DOHH2 (cell line): ENCODE measurements around the gene CYP1A2.

ENCODE experiments used
- H3F3A ChIP-seq: fragments of 200-600 bp; sonication (generic), shearing (Covaris generic); 2 replicates; pipeline ENCODE4 v1.6.0; 2016; ENCODE audit warnings: antibody characterized with exemption, mild to moderate bottlenecking; ENCODE audit not compliant: control insufficient read depth, insufficient read depth
- H3K27ac ChIP-seq: fragments of 200-600 bp; sonication (generic); 2 replicates; pipeline ENCODE4 v1.5.1; 2014; ENCODE audit warnings: low read depth, mild to moderate bottlenecking, low read length, moderate library complexity
- H3K27me3 ChIP-seq: fragments of 200-600 bp; sonication (generic); 2 replicates; pipeline ENCODE4 v1.6.1; 2014; ENCODE audit warnings: mild to moderate bottlenecking, low read length, mixed read lengths; ENCODE audit not compliant: control insufficient read depth
- H3K36me3 ChIP-seq: fragments of 200-600 bp; sonication (generic); 2 replicates; pipeline ENCODE4 v1.6.1; 2014; ENCODE audit warnings: mild to moderate bottlenecking, low read length, moderate library complexity, mixed read lengths; ENCODE audit not compliant: control insufficient read depth
- H3K4me1 ChIP-seq: fragments of 200-600 bp; sonication (generic); 2 replicates; pipeline ENCODE4 v1.6.1; 2014; ENCODE audit warnings: mild to moderate bottlenecking, low read length, mixed read lengths; ENCODE audit not compliant: control insufficient read depth
- H3K4me2 ChIP-seq: fragments of 200-600 bp; sonication (generic); 2 replicates; pipeline ENCODE4 v1.6.0; 2014; ENCODE audit warnings: mild to moderate bottlenecking, low read length, moderate library complexity
- H3K4me3 ChIP-seq: fragments of 200-600 bp; sonication (generic); 2 replicates; pipeline ENCODE4 v1.5.1; 2014; ENCODE audit warnings: mild to moderate bottlenecking, low read length, mixed read lengths
- H3K79me2 ChIP-seq: fragments of 200-600 bp; sonication (generic); 2 replicates; pipeline ENCODE4 v1.6.1; 2014; ENCODE audit warnings: mild to moderate bottlenecking, low read length, mixed read lengths; ENCODE audit not compliant: control insufficient read depth
- H3K9me2 ChIP-seq: fragments of 200-600 bp; sonication (generic); replicated peaks from 2 replicates; pipeline ENCODE4 v1.6.1; 2014; ENCODE audit warnings: mild to moderate bottlenecking, low read length, mixed read lengths; ENCODE audit not compliant: control insufficient read depth
- H3K9me3 ChIP-seq: fragments of 200-600 bp; sonication (generic); 2 replicates; pipeline ENCODE4 v1.6.1; 2014; ENCODE audit warnings: antibody characterized with exemption, low read length, mixed read lengths; ENCODE audit not compliant: control insufficient read depth, insufficient read depth
- H4K20me1 ChIP-seq: fragments of 200-600 bp; sonication (generic); 2 replicates; pipeline ENCODE4 v1.6.0; 2014; ENCODE audit warnings: low read depth, mild to moderate bottlenecking, antibody characterized with exemption, low read length, moderate library complexity; ENCODE audit not compliant: control insufficient read depth, insufficient read depth
- CTCF ChIP-seq: fragments of 200-600 bp; sonication (generic); IDR thresholded peaks from one replicate; pipeline ENCODE4 v1.5.1; 2014; ENCODE audit warnings: antibody characterized with exemption, mild to moderate bottlenecking, low read depth, low read length; ENCODE audit not compliant: poor library complexity, severe bottlenecking
- EZH2phosphoT487 ChIP-seq: fragments of 200-600 bp; sonication (generic); IDR thresholded peaks from 2 replicates; pipeline ENCODE4 v1.6.1; 2017; ENCODE audit warnings: borderline replicate concordance, mild to moderate bottlenecking, antibody characterized with exemption, low read length, moderate library complexity, mixed read lengths

CYP1A2 gene

GRCh38 chr15:74786551-74787165 lies 38.0 kb downstream of the CYP1A2 start:
- no peaks in the 10 kb centered on the region for H3K9me3 ChIP-seq
- H3K27me3 ChIP-seq: no peaks in the 10 kb centered on the region
- peaks cover 66% of the 10 kb centered on the region for H3F3A ChIP-seq
- peaks cover 86% of the 10 kb centered on the region for H3K79me2 ChIP-seq
- H4K20me1 ChIP-seq: 0 out of 2 replicates have a peak, but pooled peaks cover 5% of the 10 kb centered on the region
- peaks cover 83% of the 10 kb centered on the region for H3K4me1 ChIP-seq
- peaks cover 81% of the 10 kb centered on the region for H3K36me3 ChIP-seq
- peak overlapping the region; percentile 99 for H3K27ac ChIP-seq
- peak overlapping the region; percentile 100 for H3K4me2 ChIP-seq
- H3K4me3 ChIP-seq: peak overlapping the region; percentile 98
- H3K9me2 ChIP-seq: no peaks in the 10 kb centered on the region
- no peak for TF ChIP-seq CTCF
- no peak for TF ChIP-seq EZH2phosphoT487

- Histone ChIP-seq H3K4me1 (peaks cover 91% of the 10 kb centered on the region), H3K27ac (peak overlapping the region; percentile 99), H3K4me2 (peak overlapping the region; percentile 100), H3K79me2 (peaks cover 92% of the 10 kb centered on the region), H3K36me3 (peaks cover 87% of the 10 kb centered on the region), H3K27me3 (no peaks in the 10 kb centered on the region), H3K9me2 (no peaks in the 10 kb centered on the region), H3K4me3 (peak overlapping the region; percentile 98), H4K20me1 (peaks cover 11% of the 10 kb centered on the region; the same call in 1 of the 2 replicates), H3F3A (peaks cover 66% of the 10 kb centered on the region), H3K9me3 (no peaks in the 10 kb centered on the region)
- TF ChIP-seq CTCF: peak; percentile 99
- TF ChIP-seq EZH2phosphoT487: no peak
Observed at GRCh38 chr15:74787251-74788041, 38.8 kb downstream of the CYP1A2 start.

GRCh38 chr15:74788042-74788682 lies 39.5 kb downstream of the CYP1A2 start:
- Histone ChIP-seq H3K4me3 (peak overlapping the region; percentile 98), H3K9me2 (no peaks in the 10 kb centered on the region), H4K20me1 (peaks cover 18% of the 10 kb centered on the region), H3K9me3 (no peaks in the 10 kb centered on the region), H3K27ac (peak overlapping the region; percentile 99), H3F3A (peaks cover 64% of the 10 kb centered on the region), H3K4me2 (peak overlapping the region; percentile 100), H3K4me1 (peaks cover 96% of the 10 kb centered on the region), H3K79me2 (peaks cover 92% of the 10 kb centered on the region), H3K36me3 (peaks cover 87% of the 10 kb centered on the region), H3K27me3 (no peaks in the 10 kb centered on the region)
- TF ChIP-seq EZH2phosphoT487 (no peak), CTCF (no peak)
